K562 (cell line): Measurements from ENCODE around the gene VPS4B. TPM values are rescaled to one million over a fixed set of nuclear protein-coding genes. Genes with fewer than 3 reads are reported as not detected.

ENCODE experiments used
- CHAMP1 ChIP-seq: fragments of 450-650 bp; IDR thresholded peaks from 2 replicates; pipeline ENCODE4 v1.6.1; 2016; ENCODE audit warnings: mild to moderate bottlenecking
- FOXK2 ChIP-seq, 2 experiments: fragments of 450-650 bp; IDR thresholded peaks in 1 of 2; conservative IDR thresholded peaks in 1 of 2; 2 replicates each; pipeline ENCODE4 v1.6.1; 2016; ENCODE audit warnings: low read depth in 2 of 2, mild to moderate bottlenecking in 1 of 2
- FOXM1 ChIP-seq, 2 experiments: fragments of 450-650 bp in 1 of 2; sonication (generic) in 1 of 2; formaldehyde crosslinking in 1 of 2; IDR thresholded peaks; 2 replicates each; pipeline versions ENCODE4 v1.6.1 to v1.9.0; 2017 to 2022; ENCODE audit warnings: low read depth in 2 of 2, mild to moderate bottlenecking in 2 of 2, missing genetic modification reagents in 1 of 2, moderate library complexity in 1 of 2
- GTF2F1 ChIP-seq: IDR thresholded peaks from 2 replicates; pipeline ENCODE4 v1.6.1; 2011; ENCODE audit warnings: low read depth, low read length, improper control_type of control experiment
- HLTF ChIP-seq: fragments of 450-650 bp; IDR thresholded peaks from 2 replicates; pipeline ENCODE4 v1.6.1; 2016
- KDM4B ChIP-seq, 2 experiments: fragments of 450-650 bp in 1 of 2; sonication (generic) in 1 of 2; IDR thresholded peaks; 2 replicates each; pipeline ENCODE4 v1.6.1; 2016 to 2017; ENCODE audit warnings: borderline replicate concordance in 2 of 2, antibody characterized with exemption in 1 of 2, low read depth in 1 of 2, mild to moderate bottlenecking in 1 of 2
- KLF13 ChIP-seq: fragments of 450-650 bp; IDR thresholded peaks from 2 replicates; pipeline ENCODE4 v1.6.1; 2016; ENCODE audit warnings: missing genetic modification characterization, low read depth, mild to moderate bottlenecking, missing compliant biosample characterization, moderate library complexity, borderline replicate concordance
- PRPF4 ChIP-seq: fragments of 200-400 bp; formaldehyde crosslinking; IDR thresholded peaks from one replicate; pipeline ENCODE4 v1.6.1; 2017; ENCODE audit warnings: low read length, low read depth, mild to moderate bottlenecking; ENCODE audit not compliant: insufficient read depth, poor library complexity, severe bottlenecking
- TAF15 ChIP-seq: fragments of 200-400 bp; formaldehyde crosslinking; IDR thresholded peaks from 2 replicates; pipeline ENCODE4 v1.6.1; 2017; ENCODE audit warnings: mild to moderate bottlenecking, low read depth, low read length, moderate library complexity
- THRB ChIP-seq: fragments of 450-650 bp; formaldehyde crosslinking; conservative IDR thresholded peaks from 2 replicates; pipeline ENCODE4 v1.4.0; 2022; ENCODE audit warnings: mild to moderate bottlenecking, missing genetic modification characterization
- USF2 ChIP-seq: sonication (generic); formaldehyde crosslinking; IDR thresholded peaks from 2 replicates; pipeline ENCODE4 v1.5.0; 2020; ENCODE audit warnings: missing genetic modification reagents
- VEZF1 ChIP-seq: fragments of 200-800 bp; sonication (Bioruptor generic); IDR thresholded peaks from 2 replicates; pipeline ENCODE4 v1.6.1; 2017; ENCODE audit warnings: missing genetic modification characterization, missing compliant biosample characterization
- ZNF134 ChIP-seq: fragments of 250-450 bp; sonication (Bioruptor Pico); conservative IDR thresholded peaks from 2 replicates; pipeline ENCODE4 v1.4.0; 2020
- ZNF75A ChIP-seq: fragments of 450-650 bp; formaldehyde crosslinking; IDR thresholded peaks from 2 replicates; pipeline ENCODE4 v1.4.0; 2020; ENCODE audit warnings: mild to moderate bottlenecking
- ZNF780A ChIP-seq: fragments of 250-450 bp; sonication (Bioruptor Pico); IDR thresholded peaks from 2 replicates; pipeline ENCODE4 v1.5.0; 2021; ENCODE audit warnings: mild to moderate bottlenecking
- ZSCAN29 ChIP-seq: fragments of 450-650 bp; IDR thresholded peaks from 2 replicates; pipeline ENCODE4 v1.6.1; 2017
- polyA plus RNA-seq, 8 experiments: library from polyadenylated mRNA; depleted of rRNA in 4 of 8; stranded (reverse) in 5 of 8; unstranded in 3 of 8; fragments of >200 nt; fragmentation: Nextera tagmentation in 2 of 8; fragmentation: Illumina TruSeq in 1 of 8; extraction: Ambion mirVana in 2 of 8; extraction: Trizol in 1 of 8; gene quantifications; 2 replicates each; pipeline versions ENCODE4 v1.2.1 to v1.2.3, GENCODE V29; 2011 to 2014; ENCODE audit warnings: inconsistent platforms in 1 of 8, missing spikeins in 1 of 8
- total RNA-seq, 7 experiments: library from RNA; depleted of rRNA in 6 of 7; stranded (reverse); fragments of >200 nt in 6 of 7; fragmentation: Illumina TruSeq in 2 of 7; extraction: Trizol in 2 of 7; gene quantifications; 2 replicates each; pipeline versions ENCODE4 v1.2.1 to v1.2.3, GENCODE V29; 2011 to 2021; ENCODE audit warnings: low replicate concordance in 1 of 7

Gene VPS4B
- total and polyA plus RNA-seq, 9 of the 15 experiments (the other 6 are each of a cell fraction or from before 2014, with no cell fraction given), result 7.3 to 16.4 (median 10.4) TPM

GRCh38 chr18:63422087-63422863, at the start of gene VPS4B (continued):
- no peak for TF ChIP-seq ZNF134 (CRISPR knock-in tag)
- peak; percentile 71 to 72 for TF ChIP-seq FOXK2 (conservative IDR thresholded peaks at IDR 0.05 in 1 of 2, IDR thresholded peaks at IDR 0.05 in 1 of 2; ENCODE audit: low read depth in 2 of 2)
- TF ChIP-seq ZSCAN29, result no peak
- peak in 1 of 2 experiments; percentile 52; a peak in 1 of 4 replicates for TF ChIP-seq KDM4B (IDR thresholded peaks at IDR 0.05; ENCODE audit: borderline replicate concordance in 2 of 2, low read depth in 1 of 2)
- TF ChIP-seq VEZF1 (CRISPR knock-in tag), result peak; percentile 51
- TF ChIP-seq HLTF, result no peak
- no peak for TF ChIP-seq ZNF780A (CRISPR knock-in tag)
- TF ChIP-seq GTF2F1, result 0 out of 2 replicates have a peak, but pooled peaks have one; percentile 11
- TF ChIP-seq FOXM1 (IDR thresholded peaks at IDR 0.05; ENCODE audit: low read depth), result no peak
- TF ChIP-seq FOXM1 (CRISPR knock-in tag; IDR thresholded peaks at IDR 0.05; ENCODE audit: low read depth), result no peak
- TF ChIP-seq PRPF4, result no peak
- TF ChIP-seq THRB, result no peak
- no peak for TF ChIP-seq CHAMP1
- TF ChIP-seq USF2 (CRISPR knock-in tag), result no peak
- no peak for TF ChIP-seq ZNF75A (CRISPR knock-in tag)
- TF ChIP-seq TAF15, result no peak
- no peak for TF ChIP-seq KLF13
